Stimulated activated CD4-positive, alpha-beta T cell treated with anti-CD3 and anti-CD28 coated beads, Interleukin-1b, Interleukin-23, amount 100 ng/mL, for 1 hour (primary cell): Measurements from ENCODE around the gene RBMS3.

Experiments
- DNase-seq, 2 donors: peaks; one replicate each; pipeline ENCODE4 v3.0.0-alpha.2; 2020; ENCODE audit warnings: low read depth in 2 of 2

RBMS3 gene

DNA sequence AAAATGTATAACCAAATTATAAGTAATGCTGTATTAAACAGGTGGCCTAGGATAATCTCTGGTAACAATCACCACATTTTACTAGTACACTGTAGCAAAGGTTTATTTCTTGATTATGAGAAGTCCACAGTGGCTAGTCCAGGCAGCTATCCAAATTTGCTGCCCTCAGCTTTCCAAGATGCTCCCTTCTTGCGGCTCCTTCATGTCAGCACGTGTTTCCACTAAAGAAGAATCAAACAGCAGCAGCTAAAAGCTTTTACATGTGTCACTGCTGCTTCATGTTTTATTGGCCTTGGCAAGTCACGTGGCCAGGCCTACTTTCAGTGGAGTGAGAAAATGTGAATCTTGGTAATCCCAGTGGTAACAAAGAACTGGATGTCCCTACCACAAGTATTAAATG is 5.6 kb upstream of the RBMS3 start:
- DNase-seq = no peak

GRCh38 chr3:29277249-29277648 is 3.6 kb upstream of the RBMS3 start:
- no peak for DNase-seq

GRCh38 chr3:29279286-29279685 is 1.6 kb upstream of the RBMS3 start:
- no peak for DNase-seq

GRCh38 chr3:29279806-29280205 is 1.1 kb upstream of the RBMS3 start:
- DNase-seq = no peak

GRCh38 chr3:29281094-29281343 is 148 bp downstream of the RBMS3 start:
- no peak for DNase-seq

DNA sequence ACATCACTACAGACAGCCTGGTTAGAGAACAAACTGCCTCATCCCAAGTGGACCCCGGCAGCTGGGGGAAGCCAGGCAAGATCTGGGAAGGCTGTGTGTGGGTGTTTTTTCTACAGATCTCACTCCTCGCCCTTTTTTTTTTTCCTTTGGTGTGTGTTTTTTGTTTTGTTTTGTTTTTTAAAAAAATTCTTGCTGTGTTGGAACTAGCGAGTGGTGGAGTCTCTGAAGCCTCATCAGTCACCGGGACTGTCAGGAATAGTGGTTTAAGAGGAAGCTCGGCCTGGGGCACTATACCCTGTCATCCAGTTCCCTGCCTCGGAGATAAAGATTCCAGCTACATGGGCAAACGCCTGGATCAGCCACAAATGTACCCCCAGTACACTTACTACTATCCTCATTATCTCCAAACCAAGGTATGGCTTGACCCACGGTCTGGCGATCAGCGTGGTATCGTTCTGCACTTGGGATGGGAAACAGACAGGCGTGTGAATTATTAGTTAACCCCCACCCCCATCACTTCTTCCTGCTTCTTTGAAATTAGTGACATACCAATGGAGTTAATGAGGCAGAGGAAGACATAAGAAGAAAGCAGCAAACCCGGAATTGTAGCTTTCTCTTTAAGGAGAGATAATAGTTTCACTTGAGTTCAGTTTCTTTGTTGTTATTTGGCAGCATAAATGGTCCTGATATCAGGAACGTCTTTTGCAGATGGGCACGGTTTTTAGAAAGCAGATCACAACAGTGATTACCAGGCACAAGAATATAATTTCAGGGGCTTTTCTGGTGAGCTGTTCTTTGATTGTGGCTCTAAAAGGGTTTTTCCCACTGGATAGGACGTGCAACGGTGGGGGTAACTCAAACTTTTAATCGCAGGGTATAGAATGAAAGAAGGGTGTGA is 722 bp downstream of the RBMS3 start:
- no peak for DNase-seq

- no peak for DNase-seq
These were observed 1.8 kb downstream of the RBMS3 start for GRCh38 chr3:29282427-29283230.

GRCh38 chr3:29283231-29284119 is 2.6 kb downstream of the RBMS3 start:
- DNase-seq = no peak

- no peak for DNase-seq
These were observed 3.6 kb downstream of the RBMS3 start for GRCh38 chr3:29284497-29284896.

DNA sequence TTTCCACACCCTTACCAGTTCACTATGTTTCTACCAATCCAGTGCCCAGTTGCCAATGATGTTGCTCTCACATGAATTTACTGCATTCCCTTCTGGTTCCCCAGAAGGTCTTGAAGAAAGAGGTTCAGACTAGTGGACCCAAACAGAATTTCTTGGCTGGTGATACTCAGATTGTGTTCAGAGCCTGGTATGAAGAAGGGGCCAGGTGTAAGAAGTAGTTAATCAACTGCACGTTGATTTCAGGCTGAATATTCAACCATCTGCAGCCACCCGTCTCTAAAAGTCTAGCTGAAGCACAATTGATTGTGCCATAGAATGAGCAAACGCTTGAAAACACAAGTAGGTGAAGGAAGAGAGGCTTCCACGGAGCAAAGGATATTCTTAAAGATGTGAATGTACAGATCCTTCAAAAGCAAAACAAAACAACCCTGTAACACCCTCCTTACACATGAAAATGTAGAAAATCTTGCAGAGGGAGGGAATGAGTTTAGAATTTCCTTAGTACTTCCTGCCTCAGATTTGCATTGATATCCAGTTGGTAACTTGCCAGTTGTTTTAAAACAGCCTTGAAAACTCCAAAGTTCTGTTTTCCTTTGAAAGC is 4.7 kb downstream of the RBMS3 start:
- no peak for DNase-seq

GRCh38 chr3:29286478-29287240 is 5.8 kb downstream of the RBMS3 start:
- no peak for DNase-seq

- no peak for DNase-seq
These were observed 9.7 kb downstream of the RBMS3 start for GRCh38 chr3:29290596-29290995.

DNA sequence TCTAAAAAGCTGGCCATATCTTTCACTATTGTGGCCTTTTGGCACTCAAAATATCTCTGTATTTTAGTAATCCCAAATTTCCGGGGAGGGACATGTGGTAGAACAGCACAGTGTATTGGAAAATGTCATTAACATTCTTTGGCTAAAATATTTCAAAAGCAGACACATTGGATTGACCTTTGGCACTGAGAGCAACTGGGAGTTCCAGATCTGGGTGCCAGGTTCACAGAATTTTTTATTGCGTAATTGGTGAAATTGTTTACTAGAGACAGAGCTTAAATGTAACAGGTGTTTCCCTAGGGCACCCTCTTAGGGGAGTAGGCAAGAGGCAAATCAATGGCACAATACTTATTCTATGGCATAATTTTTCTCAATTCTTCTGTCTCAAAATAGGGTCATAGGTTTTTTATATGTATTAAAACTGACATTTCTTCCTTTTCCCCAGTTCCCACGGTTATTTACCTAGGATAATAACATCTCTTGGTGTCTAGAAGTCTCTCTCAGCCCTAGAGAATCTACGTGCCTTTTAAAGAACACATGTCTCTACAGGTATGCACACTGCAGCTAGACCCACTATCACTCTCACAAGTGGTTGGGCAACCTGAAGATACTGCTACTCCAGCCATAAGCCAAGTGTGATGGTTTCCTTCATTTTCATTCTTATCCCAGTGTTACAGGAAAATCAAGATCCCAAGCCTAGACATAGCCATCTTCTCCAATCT is 10.6 kb downstream of the RBMS3 start:
- DNase-seq = no peak

DNA sequence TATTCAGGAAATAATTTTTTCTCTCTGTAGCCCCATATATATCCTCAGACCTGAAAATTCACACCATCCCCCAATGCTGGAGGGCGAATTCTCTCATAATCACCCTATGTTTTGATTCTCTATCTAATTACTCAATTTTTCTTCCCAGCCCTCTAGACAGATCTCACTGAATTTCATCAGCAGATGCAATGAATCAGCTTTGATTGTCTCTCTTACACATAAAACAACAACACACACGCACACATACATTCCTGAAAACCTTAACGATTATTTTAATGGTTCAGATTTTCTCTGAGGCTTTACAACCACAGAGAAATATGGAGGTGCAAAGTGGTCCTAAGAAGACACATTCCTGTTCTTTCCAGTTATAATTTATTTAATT is 11.1 kb downstream of the RBMS3 start:
- DNase-seq = no peak

DNA sequence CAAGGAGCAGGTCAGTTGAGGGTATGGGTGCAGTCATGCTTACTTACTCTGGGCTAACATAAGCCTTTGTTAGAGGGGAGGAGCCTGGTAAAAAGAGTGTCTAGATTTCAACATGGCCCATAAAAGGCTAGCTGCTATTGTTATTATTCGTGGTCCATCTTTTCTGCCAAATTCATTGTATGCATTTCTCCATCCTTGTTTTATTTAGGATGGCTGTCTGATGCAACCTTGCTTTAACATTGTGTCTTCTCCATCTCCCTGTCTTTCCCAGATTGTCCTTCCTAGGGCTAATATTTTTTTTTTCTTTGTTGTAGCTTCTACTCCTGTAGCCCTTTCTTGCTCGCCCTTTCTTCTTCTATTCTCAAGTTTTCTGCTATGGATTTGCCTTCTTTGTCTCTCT is 12.6 kb downstream of the RBMS3 start:
- DNase-seq = no peak

GRCh38 chr3:29297998-29298397 is 17.1 kb downstream of the RBMS3 start:
- DNase-seq = no peak

DNA sequence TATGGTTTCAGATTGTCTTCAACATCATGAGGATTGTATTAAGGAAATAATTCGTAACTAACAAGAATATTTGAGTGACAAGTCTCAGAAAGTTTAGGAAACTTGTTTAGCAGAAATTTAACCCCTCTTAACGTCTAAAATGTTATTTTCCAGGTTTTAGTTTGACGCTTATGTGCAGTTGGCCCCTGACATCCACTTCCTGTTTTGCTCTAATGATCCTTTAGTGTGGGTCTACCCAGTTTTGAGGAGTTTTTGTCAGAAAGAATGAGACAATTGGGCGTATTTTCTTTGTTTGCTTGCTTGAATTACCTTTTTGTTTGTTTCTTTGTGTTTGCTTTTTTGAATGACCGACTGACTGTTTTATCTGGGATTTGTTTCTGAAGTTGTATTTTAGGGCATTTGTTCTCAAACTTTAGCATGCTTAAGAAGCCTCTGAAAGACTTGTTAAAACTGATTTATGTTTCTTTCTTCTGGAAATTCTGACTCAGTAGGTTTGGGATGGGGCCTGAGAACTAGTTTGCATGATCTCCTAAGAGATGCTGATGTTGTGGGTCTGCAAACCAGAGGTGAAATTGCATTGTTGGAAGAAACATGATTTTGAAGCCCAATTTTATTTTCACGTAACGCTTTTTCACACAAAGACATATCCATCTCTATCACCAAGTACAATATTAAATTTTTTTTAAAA is 20.6 kb downstream of the RBMS3 start:
- no peak for DNase-seq

DNA sequence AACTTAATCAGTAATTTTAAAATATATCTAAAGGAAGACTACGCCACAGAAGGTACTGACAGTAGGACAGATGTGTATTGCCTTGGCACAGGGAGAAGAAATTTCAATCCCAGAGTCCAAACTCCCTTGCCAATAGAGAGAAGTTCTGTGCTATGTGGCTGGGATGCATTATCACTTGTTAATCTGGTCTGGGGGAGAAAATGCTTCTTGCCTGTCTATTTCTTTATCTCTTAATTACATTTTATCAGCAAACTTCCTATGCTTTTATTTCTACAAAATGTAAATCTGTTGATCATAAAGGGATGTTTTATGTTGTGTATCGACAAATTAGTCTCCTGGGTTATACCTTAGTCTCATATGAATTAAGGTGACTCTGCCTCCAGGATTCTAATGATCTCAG is 21.7 kb downstream of the RBMS3 start:
- DNase-seq = no peak

DNA sequence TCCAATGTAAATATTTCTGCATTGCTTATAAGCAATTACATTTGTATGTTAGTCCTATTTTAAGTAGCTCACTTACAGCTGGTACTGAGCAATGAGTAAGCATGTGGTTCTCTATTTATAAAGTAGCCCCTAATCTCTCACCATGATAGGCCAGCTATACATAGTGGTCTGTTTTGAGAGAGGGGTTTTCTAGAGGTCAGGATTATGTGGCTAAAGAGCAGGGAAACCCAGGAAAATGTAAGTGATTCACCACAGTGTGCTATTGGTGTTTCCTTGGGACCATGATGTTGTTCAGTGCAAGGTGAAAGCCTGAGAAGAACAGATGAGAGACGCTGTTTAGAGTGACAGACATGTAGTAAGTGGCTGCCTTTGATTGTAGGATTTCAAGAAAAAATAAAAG is 26.4 kb downstream of the RBMS3 start:
- no peak for DNase-seq

DNA sequence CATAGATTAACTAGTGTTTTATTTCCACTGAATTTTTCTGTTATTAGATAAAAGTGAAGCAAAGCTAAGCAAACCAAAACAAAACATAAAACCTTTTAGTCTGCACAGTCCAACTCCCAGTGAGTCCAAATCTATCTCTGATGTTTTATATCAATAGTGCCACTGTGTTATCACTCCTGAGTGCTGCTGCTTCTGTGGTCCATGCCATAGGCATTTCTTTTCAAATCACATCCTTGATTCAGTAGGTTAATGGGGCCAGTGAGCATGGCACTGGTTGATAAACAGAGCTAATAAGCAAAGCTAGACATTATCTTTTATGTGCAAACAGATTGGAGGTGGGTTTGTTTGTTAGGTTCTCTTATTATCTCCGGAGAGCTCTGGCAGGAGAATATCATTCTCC is 30.0 kb downstream of the RBMS3 start:
- DNase-seq = no peak
